Measurements from ENCODE around the gene GUCY1A2. TPM values are rescaled to one million over a fixed set of nuclear protein-coding genes. Genes with fewer than 3 reads are reported as not detected.
A peak's percentile ranks its signal among the peaks of the same experiment; 100 is the strongest.

Gene GUCY1A2
- total and polyA plus RNA-seq, 11 donors, result 0.93 to 14.1 (median 10.1) TPM

- Histone ChIP-seq H3K27ac (no peak overlapping the region), H3K36me3 (no peaks in the 10 kb centered on the region), H3K27me3 (no peaks in the 10 kb centered on the region), H3K9me3 (no peaks in the 10 kb centered on the region), H3K4me3 (no peak overlapping the region), H3K4me1 (peaks cover 0 to 15% (median 0%) of the 10 kb centered on the region in 12 donors)
- intact Hi-C loops (cut with DNase I), result no loop called here
- no peak for ATAC-seq
- 3 to 11% (median 7%) methylated on average over 1 of the region's 1 CpG for WGBS, 4 donors
- no peak for TF ChIP-seq POLR2A (IDR thresholded peaks at IDR 0.05)
- TF ChIP-seq, protein P1, sequence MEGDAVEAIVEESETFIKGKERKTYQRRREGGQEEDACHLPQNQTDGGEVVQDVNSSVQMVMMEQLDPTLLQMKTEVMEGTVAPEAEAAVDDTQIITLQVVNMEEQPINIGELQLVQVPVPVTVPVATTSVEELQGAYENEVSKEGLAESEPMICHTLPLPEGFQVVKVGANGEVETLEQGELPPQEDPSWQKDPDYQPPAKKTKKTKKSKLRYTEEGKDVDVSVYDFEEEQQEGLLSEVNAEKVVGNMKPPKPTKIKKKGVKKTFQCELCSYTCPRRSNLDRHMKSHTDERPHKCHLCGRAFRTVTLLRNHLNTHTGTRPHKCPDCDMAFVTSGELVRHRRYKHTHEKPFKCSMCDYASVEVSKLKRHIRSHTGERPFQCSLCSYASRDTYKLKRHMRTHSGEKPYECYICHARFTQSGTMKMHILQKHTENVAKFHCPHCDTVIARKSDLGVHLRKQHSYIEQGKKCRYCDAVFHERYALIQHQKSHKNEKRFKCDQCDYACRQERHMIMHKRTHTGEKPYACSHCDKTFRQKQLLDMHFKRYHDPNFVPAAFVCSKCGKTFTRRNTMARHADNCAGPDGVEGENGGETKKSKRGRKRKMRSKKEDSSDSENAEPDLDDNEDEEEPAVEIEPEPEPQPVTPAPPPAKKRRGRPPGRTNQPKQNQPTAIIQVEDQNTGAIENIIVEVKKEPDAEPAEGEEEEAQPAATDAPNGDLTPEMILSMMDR (IDR thresholded peaks at IDR 0.05), result no peak
- no peak for DNase-seq
Measured at GRCh38 chr11:106961048-106961447, 57.2 kb downstream of the GUCY1A2 start.

GRCh38 chr11:106959800-106960199 is 58.5 kb downstream of the GUCY1A2 start:
- Histone ChIP-seq H3K4me3 (no peak overlapping the region), H3K27ac (no peak overlapping the region), H3K36me3 (no peaks in the 10 kb centered on the region), H3K27me3 (no peaks in the 10 kb centered on the region), H3K9me3 (no peaks in the 10 kb centered on the region), H3K4me1 (peaks cover 0 to 15% (median 0%) of the 10 kb centered on the region in 12 donors)
- WGBS, 4 donors, result 31 to 43% (median 33%) methylated on average over 1 of the region's 1 CpG
- no peak for DNase-seq
- intact Hi-C loops (cut with DNase I), result no loop called here
- ATAC-seq, result peak in 1 of 4 donors; percentile 62
- no peak for TF ChIP-seq POLR2A (IDR thresholded peaks at IDR 0.05)
- TF ChIP-seq, protein P1 (IDR thresholded peaks at IDR 0.05), result no peak

- no peak overlapping the region for H3K4me3 ChIP-seq
- H3K4me1 ChIP-seq, result peaks cover 0 to 15% (median 0%) of the 10 kb centered on the region in 12 donors
- H3K9me3 ChIP-seq, result no peaks in the 10 kb centered on the region
- ATAC-seq, result no peak
- H3K27me3 ChIP-seq, result no peaks in the 10 kb centered on the region
- no peaks in the 10 kb centered on the region for H3K36me3 ChIP-seq
- intact Hi-C loops (cut with DNase I), result no loop called here
- WGBS, 4 donors, result 64 to 69% (median 67%) methylated on average over 3 of the region's 3 CpGs
- TF ChIP-seq, protein P1 (IDR thresholded peaks at IDR 0.05), result no peak
- TF ChIP-seq POLR2A (IDR thresholded peaks at IDR 0.05), result no peak
- H3K27ac ChIP-seq, result no peak overlapping the region
- DNase-seq, result peak in 1 of 5 donors; percentile 17
Measured at GRCh38 chr11:106959386-106959785, 58.9 kb downstream of the GUCY1A2 start.

DNA sequence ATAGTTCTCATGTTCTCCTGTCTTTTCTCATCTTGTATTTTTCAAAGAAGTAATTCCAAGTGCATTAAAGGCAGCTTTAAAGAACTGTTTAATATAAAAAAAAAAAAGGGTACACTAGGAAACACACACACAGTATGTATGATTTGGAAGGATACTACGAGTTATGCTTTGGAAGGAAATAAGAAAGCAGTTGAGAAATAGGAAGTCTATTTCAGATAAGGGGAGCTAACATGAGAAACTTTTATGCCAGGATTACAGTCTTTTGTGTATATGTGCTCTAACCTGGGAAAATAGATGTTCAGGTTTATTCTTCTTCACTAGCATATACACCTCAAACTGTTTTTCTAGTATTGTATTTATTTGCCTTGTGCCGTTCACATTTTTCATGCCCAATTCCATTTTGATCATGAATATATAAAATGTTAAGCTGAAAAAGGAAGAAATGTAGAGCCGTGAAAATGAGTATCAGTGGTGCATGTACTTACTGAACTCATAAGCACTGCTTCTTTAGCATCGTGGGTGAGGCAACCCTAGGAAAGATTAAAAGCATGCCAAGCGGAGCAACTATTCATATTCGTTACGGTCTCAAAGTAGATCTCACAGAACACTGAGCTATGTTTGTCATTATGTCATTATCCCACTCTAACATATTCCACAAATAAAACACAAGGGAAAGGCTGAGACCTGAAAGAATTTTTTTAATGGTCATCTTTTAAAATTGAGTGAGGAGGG is 59.6 kb downstream of the GUCY1A2 start:
- H3K27ac ChIP-seq, result no peak overlapping the region
- peaks cover 0 to 15% (median 0%) of the 10 kb centered on the region in 12 donors for H3K4me1 ChIP-seq
- intact Hi-C loops (cut with DNase I), result no loop called here
- ATAC-seq (peak in 1 of 4 donors; percentile 70), DNase-seq (no peak)
- WGBS, 4 donors, result 29 to 39% (median 35%) methylated on average over 7 of the region's 7 CpGs
- no peak overlapping the region for H3K4me3 ChIP-seq
- TF ChIP-seq POLR2A (IDR thresholded peaks at IDR 0.05), result no peak
- TF ChIP-seq, protein P1 (IDR thresholded peaks at IDR 0.05), result no peak
- H3K36me3 ChIP-seq, result no peaks in the 10 kb centered on the region
- H3K9me3 ChIP-seq, result no peaks in the 10 kb centered on the region
- H3K27me3 ChIP-seq, result no peaks in the 10 kb centered on the region
